Measurements from ENCODE around the gene DSCAM. TPM values are rescaled to one million over a fixed set of nuclear protein-coding genes. Genes with fewer than 3 reads are reported as not detected.

The DSCAM gene
- total and polyA plus RNA-seq, 2 experiments from 2014 or later = not detected

GRCh38 chr21:40139636-40140035 lies 707.3 kb downstream of the DSCAM start:
- H3K9me3 ChIP-seq (ENCODE audit: low read depth) = no peaks in the 10 kb centered on the region
- H3K4me1 ChIP-seq (ENCODE audit: insufficient read depth) = no peaks in the 10 kb centered on the region
- in situ Hi-C loops (cut with MboI) = loop anchor here (25.0 kb wide), 1 partner anchor 923 kb away; no protein-coding TSS in a partner anchor
- no peak overlapping the region for H3K4me3 ChIP-seq
- H3K4me2 ChIP-seq (ENCODE audit: unreplicated experiment) = no peak overlapping the region
- H3K79me2 ChIP-seq (ENCODE audit: insufficient read depth) = no peaks in the 10 kb centered on the region
- 63% methylated on average over 5 of the region's 5 CpGs for WGBS, 2 experiments (ENCODE audit: low coverage in 1 of 2, low lambda C conversion rate in 2 of 2, missing lambda C conversion rate in 2 of 2)
- no peak overlapping the region for H3K27ac ChIP-seq
- no peaks in the 10 kb centered on the region for H3K9me2 ChIP-seq (ENCODE audit: insufficient read depth)
- no peaks in the 10 kb centered on the region for H3K36me3 ChIP-seq (ENCODE audit: low read depth)
- TF ChIP-seq EZH2phosphoT487 (IDR thresholded peaks at IDR 0.05; ENCODE audit: insufficient read depth, low read depth) = no peak
- no peak for TF ChIP-seq EZH2 (IDR thresholded peaks at IDR 0.05; ENCODE audit: insufficient read depth, poor library complexity, severe bottlenecking)
- no peak overlapping the region for H3K9ac ChIP-seq
- H3F3A ChIP-seq (ENCODE audit: insufficient read depth) = no peaks in the 10 kb centered on the region
- H2AFZ ChIP-seq = no peak overlapping the region
- H3K27me3 ChIP-seq (replicated peaks; ENCODE audit: insufficient read depth) = no peaks in the 10 kb centered on the region
- no peaks in the 10 kb centered on the region for H4K20me1 ChIP-seq (ENCODE audit: insufficient read depth)
- no peak for DNase-seq

GRCh38 chr21:40136571-40136970 lies 710.4 kb downstream of the DSCAM start:
- H3K27me3 ChIP-seq (replicated peaks; ENCODE audit: insufficient read depth) = no peaks in the 10 kb centered on the region
- H3K9me3 ChIP-seq (ENCODE audit: low read depth) = no peaks in the 10 kb centered on the region
- H3F3A ChIP-seq (ENCODE audit: insufficient read depth) = no peaks in the 10 kb centered on the region
- H3K27ac ChIP-seq = no peak overlapping the region
- in situ Hi-C loops (cut with MboI) = loop anchor here (25.0 kb wide), 1 partner anchor 926 kb away; no protein-coding TSS in a partner anchor
- H3K9me2 ChIP-seq (ENCODE audit: insufficient read depth) = no peaks in the 10 kb centered on the region
- no peak overlapping the region for H3K4me2 ChIP-seq (ENCODE audit: unreplicated experiment)
- no peak overlapping the region for H3K9ac ChIP-seq
- H3K4me3 ChIP-seq = no peak overlapping the region
- no peaks in the 10 kb centered on the region for H3K4me1 ChIP-seq (ENCODE audit: insufficient read depth)
- H3K36me3 ChIP-seq (ENCODE audit: low read depth) = no peaks in the 10 kb centered on the region
- no peaks in the 10 kb centered on the region for H3K79me2 ChIP-seq (ENCODE audit: insufficient read depth)
- DNase-seq = no peak
- no peak for TF ChIP-seq EZH2 (IDR thresholded peaks at IDR 0.05; ENCODE audit: insufficient read depth, poor library complexity, severe bottlenecking)
- TF ChIP-seq EZH2phosphoT487 (IDR thresholded peaks at IDR 0.05; ENCODE audit: insufficient read depth, low read depth) = no peak
- no peaks in the 10 kb centered on the region for H4K20me1 ChIP-seq (ENCODE audit: insufficient read depth)
- 48% methylated on average over 7 of the region's 7 CpGs for WGBS, 2 experiments (ENCODE audit: low coverage in 1 of 2, low lambda C conversion rate in 2 of 2, missing lambda C conversion rate in 2 of 2)
- H2AFZ ChIP-seq = no peak overlapping the region

GRCh38 chr21:40134731-40135492 lies 712.0 kb downstream of the DSCAM start:
- H2AFZ ChIP-seq = no peak overlapping the region
- H3K4me1 ChIP-seq (ENCODE audit: insufficient read depth) = no peaks in the 10 kb centered on the region
- in situ Hi-C loops (cut with MboI) = loop anchor here (25.0 kb wide), 1 partner anchor 927 kb away; no protein-coding TSS in a partner anchor
- no peaks in the 10 kb centered on the region for H3K36me3 ChIP-seq (ENCODE audit: low read depth)
- no peak overlapping the region for H3K27ac ChIP-seq
- H3K9ac ChIP-seq = no peak overlapping the region
- no peak for DNase-seq
- WGBS, 2 experiments (ENCODE audit: low coverage in 1 of 2, low lambda C conversion rate in 2 of 2, missing lambda C conversion rate in 2 of 2) = 45 to 50% methylated on average over 9 of the region's 9 CpGs
- H3K9me2 ChIP-seq (ENCODE audit: insufficient read depth) = no peaks in the 10 kb centered on the region
- no peaks in the 10 kb centered on the region for H3K27me3 ChIP-seq (replicated peaks; ENCODE audit: insufficient read depth)
- no peak overlapping the region for H3K4me3 ChIP-seq
- no peak overlapping the region for H3K4me2 ChIP-seq (ENCODE audit: unreplicated experiment)
- no peak for TF ChIP-seq EZH2 (IDR thresholded peaks at IDR 0.05; ENCODE audit: insufficient read depth, poor library complexity, severe bottlenecking)
- no peak for TF ChIP-seq EZH2phosphoT487 (IDR thresholded peaks at IDR 0.05; ENCODE audit: insufficient read depth, low read depth)
- no peaks in the 10 kb centered on the region for H4K20me1 ChIP-seq (ENCODE audit: insufficient read depth)
- no peaks in the 10 kb centered on the region for H3K9me3 ChIP-seq (ENCODE audit: low read depth)
- H3F3A ChIP-seq (ENCODE audit: insufficient read depth) = no peaks in the 10 kb centered on the region
- no peaks in the 10 kb centered on the region for H3K79me2 ChIP-seq (ENCODE audit: insufficient read depth)

- H3K79me2 ChIP-seq (ENCODE audit: insufficient read depth) = no peaks in the 10 kb centered on the region
- no peak overlapping the region for H3K27ac ChIP-seq
- TF ChIP-seq EZH2 (IDR thresholded peaks at IDR 0.05; ENCODE audit: insufficient read depth, poor library complexity, severe bottlenecking) = no peak
- TF ChIP-seq EZH2phosphoT487 (IDR thresholded peaks at IDR 0.05; ENCODE audit: insufficient read depth, low read depth) = no peak
- no peaks in the 10 kb centered on the region for H3K9me3 ChIP-seq (ENCODE audit: low read depth)
- WGBS, 2 experiments (ENCODE audit: low coverage in 1 of 2, low lambda C conversion rate in 2 of 2, missing lambda C conversion rate in 2 of 2) = 42 to 47% methylated on average over 3 of the region's 3 CpGs
- in situ Hi-C loops (cut with MboI) = loop anchor here (25.0 kb wide), 1 partner anchor 932 kb away; no protein-coding TSS in a partner anchor
- H3K4me3 ChIP-seq = no peak overlapping the region
- no peaks in the 10 kb centered on the region for H4K20me1 ChIP-seq (ENCODE audit: insufficient read depth)
- no peak overlapping the region for H3K4me2 ChIP-seq (ENCODE audit: unreplicated experiment)
- H3K4me1 ChIP-seq (ENCODE audit: insufficient read depth) = no peaks in the 10 kb centered on the region
- H3K9me2 ChIP-seq (ENCODE audit: insufficient read depth) = no peaks in the 10 kb centered on the region
- DNase-seq = no peak
- no peaks in the 10 kb centered on the region for H3F3A ChIP-seq (ENCODE audit: insufficient read depth)
- H3K27me3 ChIP-seq (replicated peaks; ENCODE audit: insufficient read depth) = no peaks in the 10 kb centered on the region
- H2AFZ ChIP-seq = no peak overlapping the region
- no peaks in the 10 kb centered on the region for H3K36me3 ChIP-seq (ENCODE audit: low read depth)
- H3K9ac ChIP-seq = no peak overlapping the region
Observed at GRCh38 chr21:40130476-40130875, 716.5 kb downstream of the DSCAM start.
